Stimulated activated CD4-positive, alpha-beta T cell treated with anti-CD3 and anti-CD28 coated beads, Interleukin-12 subunit alpha, Interleukin-12 subunit beta, amount 100 ng/mL, for 4 hours (primary cell): ENCODE measurements around the gene CUL5.
"Not testable (repeated sequence)": the region's sequence is repeated elsewhere in the genome, so short reads cannot be mapped to it uniquely, and the experiment has no call there.

ENCODE experiments used
- DNase-seq: peaks from one replicate; pipeline ENCODE4 v3.0.0-alpha.2; 2020

The CUL5 gene

GRCh38 chr11:108025387-108026080 is 16.8 kb downstream of the CUL5 start:
- DNase-seq = no peak

DNA sequence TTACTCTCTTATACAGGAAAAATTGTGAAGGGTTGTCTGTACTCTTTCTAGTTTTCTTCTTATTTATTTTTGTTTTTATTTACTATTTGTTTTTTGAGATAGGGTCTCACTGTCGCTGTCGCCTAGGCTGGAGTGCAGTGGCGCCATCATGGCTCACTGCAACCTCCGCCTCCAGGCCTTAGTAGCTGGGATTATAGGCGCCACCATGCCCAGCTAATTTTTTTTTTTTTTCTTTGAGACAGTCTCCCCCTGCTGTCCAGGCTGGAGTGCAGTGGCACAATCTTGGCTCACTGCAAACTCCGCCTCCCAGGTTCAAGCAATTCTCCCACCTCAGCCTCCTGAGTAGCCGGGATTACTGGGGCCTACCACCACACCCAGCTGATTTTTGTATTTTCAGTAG is 18.4 kb downstream of the CUL5 start:
- DNase-seq = no peak

- not testable (repeated sequence) for DNase-seq
These were observed 20.2 kb downstream of the CUL5 start for GRCh38 chr11:108028822-108029441.

GRCh38 chr11:108031604-108032003 is 22.9 kb downstream of the CUL5 start:
- DNase-seq = not testable (repeated sequence)

GRCh38 chr11:108032800-108033199 is 24.1 kb downstream of the CUL5 start:
- no peak for DNase-seq

DNA sequence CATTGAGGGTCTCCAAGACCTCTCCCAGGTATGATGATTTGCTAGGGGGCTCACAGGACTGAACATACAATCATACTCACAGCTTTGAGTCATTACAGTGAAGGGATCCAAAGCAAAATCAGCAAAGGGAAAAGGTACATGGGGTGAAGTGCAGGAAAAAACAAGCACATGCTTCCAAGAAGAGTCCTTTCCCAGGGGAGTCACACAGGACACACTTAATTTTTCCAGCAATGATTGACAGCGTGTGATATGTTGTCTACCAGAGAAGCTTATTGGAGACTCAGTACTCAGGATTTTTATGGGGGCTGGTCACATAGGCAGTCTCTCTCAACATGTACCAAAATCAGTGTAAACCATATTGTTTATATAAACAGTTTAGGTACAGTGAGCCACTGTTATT is 25.3 kb downstream of the CUL5 start:
- no peak for DNase-seq

- no peak for DNase-seq
These were observed 26.3 kb downstream of the CUL5 start for GRCh38 chr11:108034952-108035351.

GRCh38 chr11:108035690-108036089 is 27.0 kb downstream of the CUL5 start:
- DNase-seq = no peak

DNA sequence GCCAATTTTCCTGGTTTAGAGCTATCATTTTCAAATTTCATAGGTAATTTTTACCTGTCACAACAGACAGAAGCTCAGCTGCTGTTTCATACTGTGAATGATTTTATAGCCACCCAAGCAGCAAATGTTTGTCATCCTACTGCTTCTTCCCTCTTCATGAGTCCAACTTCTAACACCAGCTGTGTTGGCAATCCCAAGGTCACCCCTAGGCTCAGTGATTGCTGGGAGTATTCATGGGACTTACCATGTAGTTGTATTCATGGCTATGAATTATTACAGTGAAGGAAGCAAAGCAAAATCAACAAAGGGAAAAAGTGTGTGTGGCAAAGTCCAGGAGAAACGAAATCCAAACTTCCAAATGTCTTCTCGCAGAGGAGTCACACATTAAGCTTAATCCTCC is 28.5 kb downstream of the CUL5 start:
- no peak for DNase-seq

- no peak for DNase-seq
These were observed 28.9 kb downstream of the CUL5 start for GRCh38 chr11:108037636-108038035.

DNA sequence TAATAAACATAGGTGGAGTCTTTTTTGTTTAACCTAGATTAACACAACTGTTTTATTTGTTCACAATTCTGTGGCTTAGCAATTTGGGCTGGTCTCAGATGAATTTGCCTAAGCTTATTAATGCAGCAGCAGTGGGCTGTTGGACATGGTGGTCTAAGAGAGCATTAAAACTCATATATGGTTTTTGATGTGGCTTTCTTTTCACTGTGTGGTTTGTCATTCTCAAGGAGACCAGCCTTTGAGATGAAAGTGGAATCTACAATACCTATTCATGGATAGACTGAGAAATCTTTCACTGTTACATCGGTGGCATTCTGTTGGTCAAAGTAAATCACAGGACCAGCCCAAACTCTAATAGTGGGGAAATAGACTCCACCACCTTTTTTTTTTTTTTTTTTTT is 39.6 kb downstream of the CUL5 start:
- no peak for DNase-seq

DNA sequence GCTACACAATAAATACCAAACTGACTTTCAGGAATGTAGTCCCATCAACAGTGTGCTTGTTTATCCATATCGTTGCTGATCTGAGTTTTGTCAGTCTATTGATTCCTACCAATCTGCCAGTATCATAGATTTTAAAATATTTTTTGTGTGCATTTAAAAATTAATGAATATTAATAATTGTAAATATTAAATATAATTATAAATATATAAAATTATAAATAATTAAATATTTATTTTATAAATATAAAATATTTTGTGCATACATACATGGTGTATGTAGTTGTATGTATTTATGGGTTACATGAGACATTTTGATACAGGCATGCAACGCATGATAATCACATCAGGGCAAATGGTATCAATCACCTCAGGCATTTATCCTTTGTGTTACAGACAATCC is 53.6 kb downstream of the CUL5 start:
- no peak for DNase-seq

DNA sequence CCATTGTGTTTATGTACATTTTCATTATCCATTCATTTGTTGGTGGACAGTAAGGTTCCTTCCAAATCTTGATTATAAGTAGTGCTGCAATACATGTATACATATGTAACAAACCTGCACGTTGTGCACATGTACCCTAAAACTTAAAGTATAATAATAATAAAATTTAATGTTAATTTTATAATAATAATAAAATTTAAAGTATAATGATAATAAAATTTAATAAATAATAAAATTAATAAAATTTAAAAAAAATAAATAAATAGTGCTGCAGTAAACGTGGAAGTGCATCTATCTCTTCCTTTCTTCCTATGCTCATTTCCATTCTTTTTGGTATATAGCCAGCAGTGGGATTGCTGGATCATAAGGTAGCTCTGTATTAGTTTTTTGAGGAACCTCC is 54.7 kb downstream of the CUL5 start:
- no peak for DNase-seq

DNA sequence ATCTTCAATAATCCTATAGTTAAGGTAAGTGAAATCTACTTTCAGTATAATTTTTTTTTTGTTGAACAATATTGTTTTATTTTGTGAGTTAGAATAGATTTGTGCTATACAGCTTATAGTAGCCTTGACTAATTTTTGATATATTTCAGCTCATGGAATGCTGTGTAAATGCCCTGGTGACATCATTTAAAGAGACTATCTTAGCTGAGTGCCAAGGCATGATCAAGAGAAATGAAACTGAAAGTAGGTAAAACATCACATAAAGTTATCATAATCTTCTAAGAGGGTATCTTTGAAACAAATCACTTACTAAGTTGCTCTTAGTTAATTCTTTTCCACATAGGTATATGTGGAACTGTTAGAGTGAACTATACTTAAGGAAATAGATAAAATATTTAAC is 61.2 kb downstream of the CUL5 start:
- no peak for DNase-seq

- DNase-seq = no peak
These were observed 76.1 kb downstream of the CUL5 start for GRCh38 chr11:108084811-108085210.

DNA sequence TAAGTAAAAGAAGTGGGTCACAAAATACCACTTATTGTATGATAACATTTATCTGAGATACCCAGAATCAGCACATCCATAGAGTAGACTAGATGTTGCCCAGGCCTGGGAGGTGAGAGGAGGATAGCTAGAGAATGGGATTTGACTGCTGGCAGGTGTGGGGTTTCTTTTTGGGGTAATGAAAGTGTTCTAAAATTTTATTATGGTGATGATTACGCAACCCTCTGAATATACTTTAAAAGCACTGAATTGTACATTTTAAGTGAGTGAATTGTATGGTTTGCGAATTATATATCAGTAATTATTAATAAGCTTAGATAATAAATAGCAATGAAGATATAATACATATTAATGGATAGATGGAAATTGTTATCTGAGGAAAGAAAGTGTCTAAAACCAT is 77.0 kb downstream of the CUL5 start:
- DNase-seq = no peak

DNA sequence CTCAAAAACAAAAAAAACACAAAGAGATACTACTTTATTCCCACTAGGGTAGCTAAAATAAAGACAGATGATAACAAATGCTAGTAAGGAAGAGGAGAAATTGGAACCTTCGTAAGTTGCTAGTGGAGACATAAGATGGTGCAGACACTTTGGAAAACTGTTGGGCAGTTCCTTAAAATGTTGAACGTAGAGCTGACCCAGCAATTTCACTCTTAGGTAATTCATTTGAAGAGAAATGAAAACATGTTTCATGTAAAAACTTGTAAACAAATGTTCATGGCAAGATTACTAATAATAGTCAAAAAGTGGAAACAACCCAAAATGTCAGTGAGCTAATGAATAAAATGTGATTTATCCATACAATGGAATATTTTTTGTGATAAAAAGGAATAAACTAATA is 83.4 kb downstream of the CUL5 start:
- no peak for DNase-seq

GRCh38 chr11:108093128-108093904 is 84.6 kb downstream of the CUL5 start:
- no peak for DNase-seq

DNA sequence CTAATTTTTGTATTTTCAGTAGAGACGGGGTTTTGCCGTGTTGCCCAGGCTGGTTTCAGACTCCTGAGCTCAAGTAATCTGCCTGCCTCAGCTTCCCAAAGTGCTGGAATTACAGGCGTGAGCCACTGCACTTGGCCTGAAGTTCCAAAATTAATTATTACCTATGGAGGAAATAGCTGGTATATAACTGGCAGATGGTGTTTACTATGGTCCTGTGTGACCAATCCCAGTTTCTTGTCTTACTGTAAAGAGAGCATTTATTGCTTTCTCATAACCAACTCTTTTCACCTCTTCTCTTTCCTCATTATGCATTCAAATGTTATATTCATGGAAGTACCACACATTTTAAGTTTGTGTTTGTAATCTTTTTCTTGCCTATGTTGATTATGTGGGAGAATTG is 88.5 kb downstream of the CUL5 start:
- DNase-seq = no peak

DNA sequence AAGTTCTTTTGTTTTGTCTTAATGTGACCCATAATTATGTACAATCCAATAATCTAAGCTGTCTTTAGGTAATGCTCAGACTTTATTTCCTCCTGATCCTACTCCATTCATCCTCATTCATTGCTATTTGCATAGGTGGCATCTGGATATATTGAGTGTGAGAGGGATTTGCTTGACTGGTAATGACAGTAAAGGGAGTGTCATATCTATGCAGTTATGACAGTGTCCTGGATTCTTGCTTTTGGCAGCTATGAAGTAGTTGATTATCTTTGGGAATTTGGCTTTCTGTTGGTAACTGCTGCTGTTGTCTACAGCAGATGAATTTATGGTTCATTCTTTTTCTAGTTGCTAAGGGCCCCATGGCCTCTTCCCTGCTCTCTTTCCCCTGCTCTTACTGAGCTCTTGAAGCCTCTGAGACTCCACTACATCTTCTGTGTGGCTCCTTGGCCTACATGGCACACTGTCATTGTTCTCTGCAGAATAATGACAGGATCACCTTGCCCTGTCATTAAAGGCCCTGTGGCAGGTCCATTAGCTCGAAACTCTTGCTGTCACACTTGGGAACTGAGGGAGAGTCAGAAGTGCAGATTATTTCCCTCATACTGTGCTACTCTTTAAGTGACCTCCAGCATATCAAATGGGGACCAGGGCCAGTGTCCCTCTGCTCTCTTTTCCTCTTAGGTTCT is 92.5 kb downstream of the CUL5 start:
- no peak for DNase-seq

GRCh38 chr11:108111126-108111525 is 102.4 kb downstream of the CUL5 start:
- DNase-seq = no peak

GRCh38 chr11:108112057-108112456 is 103.4 kb downstream of the CUL5 start:
- DNase-seq = no peak

- DNase-seq = no peak
These were observed 106.9 kb downstream of the CUL5 start for GRCh38 chr11:108115500-108116140.
